H1 (cell line): ENCODE data around the gene IZUMO2. TPM values are rescaled to one million over a fixed set of nuclear protein-coding genes. Genes with fewer than 3 reads are reported as not detected.
A peak's percentile ranks its signal among the peaks of the same experiment; 100 is the strongest.

Experiments used
- CTCF ChIA-PET: fragments of 300-600 bp; sonication (Branson Sonifier 250); formaldehyde crosslinking; loops from one replicate; lab custom pipeline; 2021; ENCODE audit not compliant: partially characterized antibody; lab: Charles Lee
- POLR2A ChIA-PET: fragments of 300-600 bp; sonication (Branson Sonifier 250); formaldehyde crosslinking; loops from one replicate; lab custom pipeline; 2021; ENCODE audit warnings: inconsistent platforms; ENCODE audit not compliant: partially characterized antibody; lab: Charles Lee
- DNase-seq, 2 experiments: peaks; one replicate each; pipeline versions ENCODE4 v3.0.0 to v3.0.0-alpha.2; 2010 to 2022; ENCODE audit warnings: low spot score in 2 of 2, low read depth in 1 of 2, mixed read lengths in 1 of 2
- FAIRE-seq: peaks from 2 replicates; lab custom pipeline; 2011; peaks lifted over from hg19 to GRCh38; lab: Jason Lieb, UNC
- H2AFZ ChIP-seq: 2 replicates; pipeline ENCODE4 v1.8.1; 2012; ENCODE audit warnings: low read length, inconsistent platforms
- H2AK5ac ChIP-seq: 2 replicates; pipeline ENCODE4 v1.6.1; 2013; ENCODE audit warnings: low read depth, low read length
- H2BK120ac ChIP-seq: replicated peaks from 2 replicates; pipeline ENCODE3; 2013; ENCODE audit warnings: low read depth, low read length, inconsistent platforms
- H2BK12ac ChIP-seq: 2 replicates; pipeline ENCODE4 v1.6.1; 2013; ENCODE audit warnings: low read depth, low read length
- H2BK15ac ChIP-seq: 2 replicates; pipeline ENCODE4 v1.6.1; 2013; ENCODE audit warnings: low read length
- H2BK20ac ChIP-seq: 2 replicates; pipeline ENCODE4 v1.6.1; 2013; ENCODE audit warnings: low read length
- H2BK5ac ChIP-seq: 2 replicates; pipeline ENCODE4 v1.6.1; 2013; ENCODE audit warnings: low read depth, low read length
- H3K14ac ChIP-seq: 2 replicates; pipeline ENCODE4 v1.6.1; 2013; ENCODE audit warnings: inconsistent platforms; ENCODE audit not compliant: insufficient read length
- H3K18ac ChIP-seq: 2 replicates; pipeline ENCODE4 v1.6.1; 2013; ENCODE audit warnings: low read length; ENCODE audit errors: extremely low read depth
- H3K23ac ChIP-seq: 2 replicates; pipeline ENCODE4 v1.6.1; 2013; ENCODE audit warnings: inconsistent platforms; ENCODE audit not compliant: insufficient read length
- H3K23me2 ChIP-seq: 2 replicates; pipeline ENCODE4 v1.6.1; 2013; ENCODE audit warnings: low read depth, low read length
- H3K27ac ChIP-seq: 2 replicates; pipeline ENCODE4 v1.6.1; 2011; ENCODE audit warnings: low read depth, low read length, inconsistent platforms
- H3K27me3 ChIP-seq, 4 experiments: replicated peaks in 1 of 4; 1 replicate in 1 of 4; 2 replicates in 3 of 4; pipeline versions ENCODE4 v1.6.1 to v1.8.1; 2011 to 2013; ENCODE audit warnings: low read length in 3 of 4, mild to moderate bottlenecking in 3 of 4, inconsistent platforms in 2 of 4, mixed read lengths in 2 of 4, moderate library complexity in 1 of 4; ENCODE audit not compliant: control insufficient read depth in 3 of 4, insufficient read depth in 3 of 4; ENCODE audit errors: extremely low read depth in 1 of 4
- H3K36me3 ChIP-seq, 4 experiments: 2 replicates each; pipeline versions ENCODE4 v1.6.1 to v1.8.1; 2011 to 2013; ENCODE audit warnings: mild to moderate bottlenecking in 4 of 4, low read length in 3 of 4, moderate library complexity in 2 of 4, control low read depth in 1 of 4, inconsistent platforms in 1 of 4; ENCODE audit not compliant: insufficient read depth in 4 of 4, control insufficient read depth in 2 of 4
- H3K4ac ChIP-seq: replicated peaks from 2 replicates; pipeline ENCODE3; 2013; ENCODE audit warnings: low read length, low read depth, mixed read lengths, inconsistent platforms; ENCODE audit not compliant: insufficient read length
- H3K4me1 ChIP-seq, 4 experiments: replicated peaks in 1 of 4; 1 replicate in 1 of 4; 2 replicates in 3 of 4; pipeline versions ENCODE4 v1.6.1 to v1.8.1; 2011 to 2013; ENCODE audit warnings: low read length in 3 of 4, inconsistent platforms in 2 of 4, mixed read lengths in 1 of 4; ENCODE audit not compliant: insufficient read depth in 4 of 4, control insufficient read depth in 3 of 4
- H3K4me2 ChIP-seq, 2 experiments: 2 replicates each; pipeline versions ENCODE4 v1.6.1 to v1.8.1; 2011 to 2013; ENCODE audit warnings: low read depth in 2 of 2, low read length in 2 of 2, control low read depth in 1 of 2, inconsistent platforms in 1 of 2, mild to moderate bottlenecking in 1 of 2; ENCODE audit not compliant: insufficient read depth in 1 of 2
- H3K4me3 ChIP-seq, 4 experiments: fragments of 200-600, 300-600 bp in 1 of 4; sonication (generic), shearing (Covaris generic), sonication (Bioruptor Twin) in 1 of 4; 2 replicates each; pipeline versions ENCODE4 v1.5.1 to v1.8.1; 2011 to 2016; ENCODE audit warnings: low read length in 4 of 4, low read depth in 3 of 4, control low read depth in 2 of 4, inconsistent platforms in 2 of 4, mild to moderate bottlenecking in 2 of 4, mixed read lengths in 1 of 4, moderate library complexity in 1 of 4; ENCODE audit not compliant: insufficient read depth in 2 of 4; ENCODE audit errors: extremely low read depth in 1 of 4
- H3K56ac ChIP-seq: replicated peaks from 2 replicates; pipeline ENCODE3; 2013; ENCODE audit warnings: low read depth, mild to moderate bottlenecking, mixed read lengths, low read length, inconsistent platforms; ENCODE audit not compliant: insufficient read length
- H3K79me1 ChIP-seq: 2 replicates; pipeline ENCODE4 v1.6.1; 2013; ENCODE audit warnings: low read depth, low read length, control low read depth
- H3K79me2 ChIP-seq, 2 experiments: 2 replicates each; pipeline versions ENCODE4 v1.6.1 to v1.8.1; 2012 to 2013; ENCODE audit warnings: low read length in 2 of 2, mild to moderate bottlenecking in 2 of 2, inconsistent platforms in 1 of 2; ENCODE audit not compliant: insufficient read depth in 2 of 2, control insufficient read depth in 1 of 2
- H3K9ac ChIP-seq, 4 experiments: replicated peaks in 1 of 4; 1 replicate in 1 of 4; 2 replicates in 3 of 4; pipeline versions ENCODE4 v1.6.1 to v1.8.1; 2011 to 2013; ENCODE audit warnings: low read depth in 3 of 4, low read length in 3 of 4, control low read depth in 2 of 4, mild to moderate bottlenecking in 2 of 4, moderate library complexity in 2 of 4, inconsistent platforms in 1 of 4; ENCODE audit errors: extremely low read depth in 1 of 4
- H3K9me3 ChIP-seq, 2 experiments: 2 replicates each; pipeline versions ENCODE4 v1.6.1 to v1.8.1; 2012 to 2013; ENCODE audit warnings: mild to moderate bottlenecking in 2 of 2, moderate library complexity in 2 of 2, control low read depth in 1 of 2, inconsistent platforms in 1 of 2, low read depth in 1 of 2, low read length in 1 of 2, mixed read lengths in 1 of 2; ENCODE audit not compliant: insufficient read depth in 2 of 2
- H4K20me1 ChIP-seq, 2 experiments: replicated peaks in 1 of 2; 2 replicates each; pipeline versions ENCODE3 to v1.8.1; 2011 to 2013; ENCODE audit warnings: inconsistent platforms in 2 of 2, low read length in 2 of 2, mild to moderate bottlenecking in 1 of 2; ENCODE audit not compliant: insufficient read depth in 2 of 2, control insufficient read depth in 1 of 2
- H4K5ac ChIP-seq: 2 replicates; pipeline ENCODE4 v1.6.1; 2013; ENCODE audit warnings: low read length, low read depth, mixed read lengths, inconsistent platforms; ENCODE audit not compliant: insufficient read length
- H4K8ac ChIP-seq: 2 replicates; pipeline ENCODE4 v1.8.0; 2013; ENCODE audit warnings: mild to moderate bottlenecking, moderate library complexity, low read length, inconsistent platforms; ENCODE audit not compliant: insufficient read depth; ENCODE audit errors: extremely low read depth
- H4K91ac ChIP-seq: replicated peaks from 2 replicates; pipeline ENCODE3; 2013; ENCODE audit warnings: low read length, mixed read lengths, inconsistent platforms; ENCODE audit not compliant: insufficient read length
- ASH2L ChIP-seq: fragments of 200-600, 300-600 bp; sonication (generic); IDR thresholded peaks from one replicate; pipeline ENCODE4 v1.7.1; 2017; ENCODE audit warnings: low read length
- BACH1 ChIP-seq: IDR thresholded peaks from 2 replicates; pipeline ENCODE4 v1.6.1; 2012; ENCODE audit warnings: low read length, improper control_type of control experiment
- CBX5 ChIP-seq: fragments of 300-800, 300-1000 bp; sonication (generic); IDR thresholded peaks from 2 replicates; pipeline ENCODE4 v1.7.1; 2016; ENCODE audit warnings: antibody characterized with exemption, low read length, low read depth
- CHD2 ChIP-seq: IDR thresholded peaks from 2 replicates; pipeline ENCODE4 v1.6.1; 2012; ENCODE audit warnings: low read length, improper control_type of control experiment
- EGR1 ChIP-seq: IDR thresholded peaks from 2 replicates; pipeline ENCODE4 v1.6.1; 2011; ENCODE audit warnings: low read depth, low read length, borderline replicate concordance
- EZH2 ChIP-seq: fragments of 200-600 bp; sonication (generic); IDR thresholded peaks from 2 replicates; pipeline ENCODE4 v1.7.1; 2012; ENCODE audit warnings: low read depth, mild to moderate bottlenecking, moderate library complexity, low read length, inconsistent platforms; ENCODE audit not compliant: severe bottlenecking
- FOSL1 ChIP-seq: IDR thresholded peaks from 2 replicates; pipeline ENCODE4 v1.6.1; 2011; ENCODE audit warnings: mild to moderate bottlenecking, low read depth, low read length, moderate library complexity; ENCODE audit not compliant: insufficient read depth
- JUN ChIP-seq: IDR thresholded peaks from 2 replicates; pipeline ENCODE4 v1.6.1; 2011; ENCODE audit warnings: low read depth, mild to moderate bottlenecking, improper control_type of control experiment, low read length
- RFX5 ChIP-seq: IDR thresholded peaks from 2 replicates; pipeline ENCODE4 v1.6.1; 2011; ENCODE audit warnings: low read depth, low read length, improper control_type of control experiment, borderline replicate concordance
- SAP30 ChIP-seq: fragments of 300-600 bp; sonication (generic); IDR thresholded peaks from 2 replicates; pipeline ENCODE4 v1.7.1; 2012; ENCODE audit warnings: low read length, moderate library complexity, mild to moderate bottlenecking, inconsistent platforms; ENCODE audit not compliant: insufficient read depth, insufficient replicate concordance
- SIRT6 ChIP-seq: IDR thresholded peaks from one replicate; pipeline ENCODE4 v1.7.1; 2012; ENCODE audit warnings: low read length, inconsistent platforms
- WGBS, 2 experiments: shearing (Covaris generic) in 1 of 2; methylation state at CpG; one replicate each; pipeline versions ENCODE4 v1.1.6 to v1.1.7; 2013 to 2015; ENCODE audit warnings: low lambda C conversion rate in 2 of 2, mixed read lengths in 2 of 2, inconsistent platforms in 1 of 2, low coverage in 1 of 2, missing lambda C conversion rate in 1 of 2; ENCODE audit not compliant: insufficient replicate concordance in 2 of 2, insufficient coverage in 1 of 2, insufficient read length in 1 of 2; ENCODE audit errors: extremely low coverage in 1 of 2, missing lambda C conversion rate in 1 of 2; 5-methylcytosine and 5-hydroxymethylcytosine counted together
- polyA plus RNA-seq, 7 experiments: library from polyadenylated mRNA; depleted of rRNA in 3 of 7; stranded (reverse) in 5 of 7; unstranded in 2 of 7; fragments of >200 nt in 5 of 7; fragments of 200-250 nt in 2 of 7; gene quantifications; 1 replicate in 5 of 7; 2 replicates in 1 of 7; 4 replicates in 1 of 7; pipeline versions ENCODE4 v1.2.1 to v1.2.3, GENCODE V29; 2011 to 2013; ENCODE audit warnings: missing spikeins in 2 of 7, mixed read lengths in 2 of 7
- total RNA-seq: library from RNA; stranded (reverse); fragmentation: NEBNext Ultra II Directional; extraction: Animal tissue kit (Norgen Biotek cat#: 25700); gene quantifications from 2 replicates; pipeline ENCODE4 v1.2.1, GENCODE V29; 2021
- TF ChIP-seq, protein P1 (sequence below): IDR thresholded peaks from 2 replicates; pipeline ENCODE4 v1.6.1; 2011; ENCODE audit warnings: low read depth, mild to moderate bottlenecking, low read length; ENCODE audit not compliant: insufficient read depth
- TF ChIP-seq, protein P2 (sequence below): IDR thresholded peaks from 2 replicates; pipeline ENCODE4 v1.6.1; 2011; ENCODE audit warnings: low read length, improper control_type of control experiment

IZUMO2 gene
- total and polyA plus RNA-seq, 2 of the 8 experiments (the other 6 are each of a cell fraction or from before 2014, with no cell fraction given), result 1.7 to 1.9 TPM

DNA sequence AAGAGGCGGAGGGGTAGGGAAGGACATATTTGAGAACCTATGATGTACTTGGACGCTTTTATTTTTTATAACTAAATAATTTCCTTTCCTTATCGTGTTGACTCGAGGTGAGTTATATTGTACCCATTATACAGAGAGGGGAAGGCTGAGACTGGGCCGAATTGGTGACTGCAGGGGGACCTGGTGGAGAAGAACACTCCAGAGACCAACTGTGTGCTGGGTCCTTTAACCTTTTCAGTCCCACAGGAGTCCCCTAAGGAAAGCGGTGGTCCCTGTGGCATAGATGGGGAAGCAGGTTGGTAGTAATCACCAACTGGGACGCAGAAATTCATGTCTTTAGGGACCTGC lies 41.0 kb upstream of the IZUMO2 start:
- ChIA-PET POLR2A (no interaction called here), CTCF (interaction anchor here (1.2 to 1.5 kb wide), 3 partner anchors 26 to 60 kb away, joined by 4 read pairs; no protein-coding TSS in a partner anchor)
- no peak overlapping the region for H3K9ac ChIP-seq
- 68% methylated on average over 7 of the region's 7 CpGs; no CpG with 5 or more reads in 1 of the 2 experiments for WGBS, 2 experiments
- no peak overlapping the region for H3K18ac ChIP-seq
- no peak overlapping the region for H2BK5ac ChIP-seq
- no peak overlapping the region for H2BK12ac ChIP-seq
- H3K27me3 ChIP-seq, result peaks cover 0 to 16% (median 8%) of the 10 kb centered on the region in 4 experiments; a peak in 6 of 7 replicates
- no peak overlapping the region for H2BK15ac ChIP-seq
- no peak overlapping the region for H2BK120ac ChIP-seq
- H4K91ac ChIP-seq, result no peak overlapping the region
- H3K23ac ChIP-seq, result no peak overlapping the region
- H3K79me1 ChIP-seq, result no peaks in the 10 kb centered on the region; the same call in none of the 2 replicates
- H3K4me3 ChIP-seq, result peak overlapping the region in 3 of 4 experiments; percentile 48 to 83 (median 77); a peak in 7 of 8 replicates
- no peak overlapping the region for H4K5ac ChIP-seq
- FAIRE-seq (no peak), DNase-seq (no peak)
- H4K8ac ChIP-seq, result no peak overlapping the region
- H2AK5ac ChIP-seq, result no peak overlapping the region
- H2BK20ac ChIP-seq, result no peak overlapping the region
- peaks cover 0 to 5% (median 2%) of the 10 kb centered on the region in 4 experiments; a peak in 5 of 7 replicates for H3K4me1 ChIP-seq
- no peaks in the 10 kb centered on the region for H3K36me3 ChIP-seq
- peak overlapping the region; percentile 71 to 78 for H3K4me2 ChIP-seq
- no peaks in the 10 kb centered on the region for H3K9me3 ChIP-seq
- H3K27ac ChIP-seq, result no peak overlapping the region
- no peaks in the 10 kb centered on the region for H3K79me2 ChIP-seq
- no peak overlapping the region for H3K14ac ChIP-seq
- no peak overlapping the region for H3K56ac ChIP-seq
- H2AFZ ChIP-seq, result no peak overlapping the region
- no peak overlapping the region for H3K4ac ChIP-seq
- H4K20me1 ChIP-seq, result peaks cover 0 to 10% of the 10 kb centered on the region in 2 experiments
- H3K23me2 ChIP-seq, result peaks cover 10% of the 10 kb centered on the region; the same call in 1 of the 2 replicates
- TF ChIP-seq CHD2 (no peak), SIRT6 (no peak), SAP30 (no peak), EZH2 (no peak), JUN (no peak), RFX5 (no peak), EGR1 (no peak), BACH1 (no peak), FOSL1 (no peak), ASH2L (no peak), CBX5 (no peak)
- TF ChIP-seq, protein P1, sequence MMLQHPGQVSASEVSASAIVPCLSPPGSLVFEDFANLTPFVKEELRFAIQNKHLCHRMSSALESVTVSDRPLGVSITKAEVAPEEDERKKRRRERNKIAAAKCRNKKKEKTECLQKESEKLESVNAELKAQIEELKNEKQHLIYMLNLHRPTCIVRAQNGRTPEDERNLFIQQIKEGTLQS, result no peak
- TF ChIP-seq, protein P2, sequence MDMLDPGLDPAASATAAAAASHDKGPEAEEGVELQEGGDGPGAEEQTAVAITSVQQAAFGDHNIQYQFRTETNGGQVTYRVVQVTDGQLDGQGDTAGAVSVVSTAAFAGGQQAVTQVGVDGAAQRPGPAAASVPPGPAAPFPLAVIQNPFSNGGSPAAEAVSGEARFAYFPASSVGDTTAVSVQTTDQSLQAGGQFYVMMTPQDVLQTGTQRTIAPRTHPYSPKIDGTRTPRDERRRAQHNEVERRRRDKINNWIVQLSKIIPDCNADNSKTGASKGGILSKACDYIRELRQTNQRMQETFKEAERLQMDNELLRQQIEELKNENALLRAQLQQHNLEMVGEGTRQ, result no peak
